ENCODE measurements around the gene ELOB. TPM values are rescaled to one million over a fixed set of nuclear protein-coding genes. Genes with fewer than 3 reads are reported as not detected.

Gene ELOB
- total and polyA plus RNA-seq, 8 donors = 133 to 224 (median 197) TPM

DNA sequence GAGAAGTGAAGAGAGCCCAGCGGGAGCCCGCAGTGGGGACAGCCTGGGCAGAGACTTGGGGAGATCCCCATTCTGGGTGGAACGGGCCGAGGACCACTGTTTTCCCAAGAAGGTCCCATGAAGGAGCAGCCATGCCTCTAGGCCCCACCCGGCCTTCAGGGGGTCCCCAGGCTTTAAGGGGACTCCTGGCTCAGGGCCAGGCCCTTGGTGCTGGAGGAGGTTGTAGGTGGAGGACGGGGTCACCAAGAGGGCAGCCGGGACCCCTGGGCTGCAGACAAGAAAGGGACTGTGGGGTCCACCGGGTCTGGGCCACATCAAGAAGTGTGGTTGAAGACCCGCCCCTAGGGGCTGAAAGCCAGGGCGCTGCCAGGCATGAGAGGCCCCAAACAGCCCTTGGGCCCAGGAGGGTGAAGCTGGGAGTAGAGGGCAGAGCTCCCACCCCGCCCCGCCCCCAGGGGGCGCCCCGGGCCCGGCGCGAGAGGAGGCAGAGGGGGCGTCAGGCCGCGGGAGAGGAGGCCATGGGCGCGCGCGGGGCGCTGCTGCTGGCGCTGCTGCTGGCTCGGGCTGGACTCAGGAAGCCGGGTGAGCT lies 39.8 kb upstream of the ELOB start, which contains the start of gene PRSS21:
PRSS21 (plus strand) TSS at position 487 of the 589 bp plus-strand sequence; CDS start at position 519, 32 bp downstream.
- intact Hi-C loops (cut with DNase I) = no loop called here
- Histone ChIP-seq H3K9me3 (no peaks in the 10 kb centered on the region), H3K36me3 (no peaks in the 10 kb centered on the region), H3K4me3 (no peak within 1 kb of the TSS), H3K4me1 (no peaks in the 10 kb centered on the region), H3K27ac (no peak within 1 kb of the TSS), H3K27me3 (peaks cover 0 to 75% of the 10 kb centered on the region in 2 donors)
- no peak for DNase-seq
- TF ChIP-seq, protein P1, sequence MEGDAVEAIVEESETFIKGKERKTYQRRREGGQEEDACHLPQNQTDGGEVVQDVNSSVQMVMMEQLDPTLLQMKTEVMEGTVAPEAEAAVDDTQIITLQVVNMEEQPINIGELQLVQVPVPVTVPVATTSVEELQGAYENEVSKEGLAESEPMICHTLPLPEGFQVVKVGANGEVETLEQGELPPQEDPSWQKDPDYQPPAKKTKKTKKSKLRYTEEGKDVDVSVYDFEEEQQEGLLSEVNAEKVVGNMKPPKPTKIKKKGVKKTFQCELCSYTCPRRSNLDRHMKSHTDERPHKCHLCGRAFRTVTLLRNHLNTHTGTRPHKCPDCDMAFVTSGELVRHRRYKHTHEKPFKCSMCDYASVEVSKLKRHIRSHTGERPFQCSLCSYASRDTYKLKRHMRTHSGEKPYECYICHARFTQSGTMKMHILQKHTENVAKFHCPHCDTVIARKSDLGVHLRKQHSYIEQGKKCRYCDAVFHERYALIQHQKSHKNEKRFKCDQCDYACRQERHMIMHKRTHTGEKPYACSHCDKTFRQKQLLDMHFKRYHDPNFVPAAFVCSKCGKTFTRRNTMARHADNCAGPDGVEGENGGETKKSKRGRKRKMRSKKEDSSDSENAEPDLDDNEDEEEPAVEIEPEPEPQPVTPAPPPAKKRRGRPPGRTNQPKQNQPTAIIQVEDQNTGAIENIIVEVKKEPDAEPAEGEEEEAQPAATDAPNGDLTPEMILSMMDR (IDR thresholded peaks at IDR 0.05) = no peak
- ATAC-seq = peak; percentile 20

DNA sequence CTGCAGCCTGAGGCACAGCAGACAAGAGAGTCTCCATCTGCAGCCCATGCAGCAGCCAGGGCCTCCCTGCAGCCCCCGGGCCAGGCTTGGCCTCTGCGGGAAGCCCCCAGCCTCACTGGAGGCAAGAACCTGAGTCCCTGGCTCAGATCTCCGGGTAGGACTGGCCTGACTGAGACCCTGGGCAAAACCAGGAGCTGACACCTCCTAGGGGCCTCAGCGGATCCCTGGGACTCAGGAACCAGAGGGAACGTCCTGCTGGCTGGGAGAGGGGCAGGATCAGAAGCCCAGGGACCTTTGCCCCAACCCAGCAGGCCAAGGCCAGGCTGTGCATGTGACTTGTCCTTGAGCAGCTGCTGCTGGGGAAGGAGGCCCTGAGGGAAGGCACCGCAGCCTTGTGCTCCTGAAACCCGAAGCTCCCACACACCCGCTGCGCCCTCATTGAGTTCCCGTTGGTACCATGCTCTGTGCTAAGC lies 38.3 kb upstream of the ELOB start:
- Histone ChIP-seq H3K9me3 (no peaks in the 10 kb centered on the region), H3K27me3 (peaks cover 0 to 81% of the 10 kb centered on the region in 2 donors), H3K4me1 (no peaks in the 10 kb centered on the region), H3K27ac (no peak overlapping the region), H3K36me3 (no peaks in the 10 kb centered on the region), H3K4me3 (no peak overlapping the region)
- no peak for DNase-seq
- TF ChIP-seq, protein P1 (IDR thresholded peaks at IDR 0.05) = no peak
- intact Hi-C loops (cut with DNase I) = no loop called here
- no peak for ATAC-seq

DNA sequence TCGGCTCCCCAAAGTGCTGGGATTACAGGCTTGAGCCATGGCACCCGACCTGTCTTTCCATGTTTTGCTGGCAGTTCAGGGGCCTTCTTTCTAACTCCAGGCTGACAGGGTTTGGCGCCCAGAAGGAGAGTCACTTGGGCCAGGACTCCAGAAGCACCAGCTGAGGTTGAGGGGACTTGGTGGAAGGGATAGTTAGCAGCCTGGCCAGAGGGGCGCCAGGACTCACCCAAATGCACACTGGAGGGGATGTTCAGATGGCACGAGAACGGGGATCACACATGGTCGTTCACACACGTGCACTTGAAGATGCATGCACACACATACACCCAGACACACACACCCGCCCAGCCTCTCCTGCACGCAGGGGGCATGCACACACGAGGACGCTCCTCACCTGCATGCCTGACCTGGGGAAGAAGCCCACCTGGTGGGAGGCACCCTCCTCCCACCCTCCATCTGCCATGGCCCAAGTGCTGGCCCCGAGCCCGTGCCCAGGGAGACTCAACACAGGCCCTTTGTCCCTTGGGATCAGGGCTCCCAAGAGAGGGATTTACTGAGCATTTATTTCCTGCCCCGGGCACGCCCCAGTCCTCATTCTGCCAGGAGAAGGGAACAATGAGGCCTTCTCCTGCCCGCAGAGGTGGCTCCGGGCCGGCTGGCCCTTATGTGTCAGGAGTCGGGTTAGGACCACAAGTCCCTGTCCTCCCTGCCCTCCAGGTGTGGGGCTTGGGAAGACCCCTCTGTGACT lies 37.6 kb upstream of the ELOB start:
- DNase-seq (no peak), ATAC-seq (no peak)
- intact Hi-C loops (cut with DNase I) = no loop called here
- no peaks in the 10 kb centered on the region for H3K36me3 ChIP-seq
- H3K27ac ChIP-seq = no peak overlapping the region
- TF ChIP-seq, protein P1 (IDR thresholded peaks at IDR 0.05) = no peak
- peaks cover 0 to 75% of the 10 kb centered on the region in 2 donors for H3K27me3 ChIP-seq
- H3K9me3 ChIP-seq = no peaks in the 10 kb centered on the region
- H3K4me3 ChIP-seq = no peak overlapping the region
- no peaks in the 10 kb centered on the region for H3K4me1 ChIP-seq

- Histone ChIP-seq H3K9me3 (no peaks in the 10 kb centered on the region), H3K27me3 (peaks cover 0 to 70% of the 10 kb centered on the region in 2 donors), H3K4me1 (no peaks in the 10 kb centered on the region), H3K4me3 (no peak overlapping the region), H3K36me3 (no peaks in the 10 kb centered on the region), H3K27ac (no peak overlapping the region)
- no peak for ATAC-seq
- DNase-seq = no peak
- TF ChIP-seq, protein P1 (IDR thresholded peaks at IDR 0.05) = no peak
- intact Hi-C loops (cut with DNase I) = no loop called here
Observed at GRCh38 chr16:2813771-2814221, 36.7 kb upstream of the ELOB start.
